ENCODE measurements around the gene CNIH3. TPM values are rescaled to one million over a fixed set of nuclear protein-coding genes. Genes with fewer than 3 reads are reported as not detected.
A peak's percentile ranks its signal among the peaks of the same experiment; 100 is the strongest.
"Not testable (repeated sequence)": the region's sequence is repeated elsewhere in the genome, so short reads cannot be mapped to it uniquely, and the experiment has no call there.

CNIH3 gene
- total RNA-seq (10 to 100 TPM in 1 of 6 donors, 1 to 10 TPM in 5; 2.7 to 10.5 (median 5.3) TPM), polyA plus RNA-seq (1 to 10 TPM; 2.0 to 4.3 TPM)

DNA sequence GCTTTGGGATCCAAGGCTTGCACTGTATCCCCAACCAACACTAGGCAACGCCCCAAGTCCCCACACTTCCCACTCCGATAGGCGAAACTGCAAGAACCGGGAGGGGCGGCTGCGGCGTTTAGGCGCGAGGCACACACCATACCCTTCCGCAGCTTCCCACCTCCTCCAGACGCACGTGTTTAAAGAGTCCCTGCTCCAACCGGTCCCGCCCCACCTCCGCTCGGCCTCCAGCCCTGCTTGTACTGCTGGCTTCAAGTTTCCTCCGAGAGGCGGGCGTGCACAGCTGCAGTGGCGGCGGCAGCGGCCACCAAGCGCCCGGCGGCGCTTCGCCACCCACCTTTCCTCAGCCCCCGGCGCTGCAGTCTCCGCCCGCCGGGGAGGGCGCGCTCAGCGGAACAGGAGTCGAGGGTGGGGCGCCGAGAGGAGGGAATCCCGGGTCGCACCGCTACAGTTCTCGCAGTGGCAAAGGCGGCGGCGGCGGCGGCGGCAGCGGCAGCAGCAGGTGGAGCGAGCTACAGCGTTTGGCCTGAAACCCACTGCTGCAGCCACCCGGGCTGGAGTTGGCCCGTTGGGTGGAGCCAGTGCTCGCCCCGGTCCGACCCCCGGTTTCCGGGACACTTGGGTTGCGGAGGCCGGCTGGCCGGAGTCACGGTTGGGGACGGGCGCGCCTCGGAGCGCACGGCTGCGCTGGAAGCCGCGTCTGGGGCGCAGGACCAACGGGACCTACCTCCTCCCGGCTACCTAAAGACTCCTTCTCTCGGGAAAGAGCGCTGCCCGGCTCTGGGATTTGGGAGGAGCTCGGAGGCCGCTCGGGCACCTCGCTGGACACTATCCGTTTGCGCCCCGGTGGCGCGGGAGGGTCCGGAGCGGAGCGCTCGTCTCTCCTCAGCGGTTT is at the start of gene CNIH3:
TSS of gene CNIH3 (plus strand) at position 457 of the 895 bp plus-strand sequence. CDS start 858 bp downstream, outside the sequence.
- peaks cover 0 to 7% (median 1%) of the 10 kb centered on the region in 3 donors for H3K4me1 ChIP-seq
- H3K9me3 ChIP-seq = no peaks in the 10 kb centered on the region
- intact Hi-C loops (cut with DNase I) = no loop called here
- H3K4me3 ChIP-seq = peak within 1 kb of the TSS; percentile 34 to 75 (median 40)
- ATAC-seq (peak; percentile 76 to 87 (median 78)), DNase-seq (peak; percentile 75 to 82 (median 81)), FAIRE-seq (no peak)
- TF ChIP-seq, protein P1, sequence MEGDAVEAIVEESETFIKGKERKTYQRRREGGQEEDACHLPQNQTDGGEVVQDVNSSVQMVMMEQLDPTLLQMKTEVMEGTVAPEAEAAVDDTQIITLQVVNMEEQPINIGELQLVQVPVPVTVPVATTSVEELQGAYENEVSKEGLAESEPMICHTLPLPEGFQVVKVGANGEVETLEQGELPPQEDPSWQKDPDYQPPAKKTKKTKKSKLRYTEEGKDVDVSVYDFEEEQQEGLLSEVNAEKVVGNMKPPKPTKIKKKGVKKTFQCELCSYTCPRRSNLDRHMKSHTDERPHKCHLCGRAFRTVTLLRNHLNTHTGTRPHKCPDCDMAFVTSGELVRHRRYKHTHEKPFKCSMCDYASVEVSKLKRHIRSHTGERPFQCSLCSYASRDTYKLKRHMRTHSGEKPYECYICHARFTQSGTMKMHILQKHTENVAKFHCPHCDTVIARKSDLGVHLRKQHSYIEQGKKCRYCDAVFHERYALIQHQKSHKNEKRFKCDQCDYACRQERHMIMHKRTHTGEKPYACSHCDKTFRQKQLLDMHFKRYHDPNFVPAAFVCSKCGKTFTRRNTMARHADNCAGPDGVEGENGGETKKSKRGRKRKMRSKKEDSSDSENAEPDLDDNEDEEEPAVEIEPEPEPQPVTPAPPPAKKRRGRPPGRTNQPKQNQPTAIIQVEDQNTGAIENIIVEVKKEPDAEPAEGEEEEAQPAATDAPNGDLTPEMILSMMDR (IDR thresholded peaks at IDR 0.05) = no peak
- H3K36me3 ChIP-seq = no peaks in the 10 kb centered on the region
- WGBS, 2 donors = 0 to 1% methylated on average over 64 to 91 of the region's 91 CpGs
- H3K27me3 ChIP-seq = no peaks in the 10 kb centered on the region
- peak within 1 kb of the TSS in 3 of 4 donors; percentile 4 to 28 (median 22) for H3K27ac ChIP-seq

DNA sequence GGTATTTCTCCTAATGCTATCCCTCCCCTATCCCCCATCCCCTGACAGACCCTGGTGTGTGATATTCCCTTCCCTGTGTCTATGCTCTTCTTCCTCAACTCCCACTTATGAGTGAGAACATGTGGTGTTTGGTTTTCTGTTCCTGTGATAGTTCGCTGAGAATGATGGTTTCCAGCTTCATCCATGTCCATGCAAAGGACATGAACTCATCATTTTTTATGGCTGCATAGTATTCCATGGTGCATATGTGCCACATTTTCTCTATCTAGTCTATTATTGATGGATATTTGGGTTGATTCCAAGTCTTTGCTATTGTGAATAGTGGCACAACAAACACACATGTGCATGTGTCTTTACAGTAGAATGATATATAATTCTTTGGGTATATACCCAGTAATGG is 49.6 kb upstream of the CNIH3 start:
- 96 to 100% methylated on average over 1 of the region's 1 CpG for WGBS, 2 donors
- ATAC-seq; H3K4me1 ChIP-seq; H3K9me3 ChIP-seq; H3K27me3 ChIP-seq; H3K36me3 ChIP-seq; H3K4me3 ChIP-seq; intact Hi-C loops (cut with DNase I); DNase-seq; FAIRE-seq; H3K27ac ChIP-seq: not testable (repeated sequence)

DNA sequence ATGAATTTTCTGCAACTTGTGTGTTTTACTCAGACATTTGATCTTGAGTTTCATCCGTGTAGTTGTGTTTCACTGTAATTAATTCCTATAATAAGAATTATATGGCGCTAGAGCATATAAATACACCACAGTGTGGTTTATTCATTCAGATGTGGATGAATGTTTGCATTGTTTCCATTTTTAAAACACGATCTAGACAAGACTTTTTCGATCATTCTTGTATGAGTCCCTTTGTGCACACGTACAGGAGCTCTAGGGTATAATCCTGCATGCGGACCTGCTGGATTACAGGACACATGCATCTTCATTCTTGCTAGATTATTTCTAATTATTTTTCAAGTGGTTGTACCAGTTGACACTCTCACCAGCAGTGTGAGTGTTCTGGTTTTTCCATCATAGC is 46.8 kb upstream of the CNIH3 start:
- ATAC-seq = no peak
- no peaks in the 10 kb centered on the region for H3K4me1 ChIP-seq

DNA sequence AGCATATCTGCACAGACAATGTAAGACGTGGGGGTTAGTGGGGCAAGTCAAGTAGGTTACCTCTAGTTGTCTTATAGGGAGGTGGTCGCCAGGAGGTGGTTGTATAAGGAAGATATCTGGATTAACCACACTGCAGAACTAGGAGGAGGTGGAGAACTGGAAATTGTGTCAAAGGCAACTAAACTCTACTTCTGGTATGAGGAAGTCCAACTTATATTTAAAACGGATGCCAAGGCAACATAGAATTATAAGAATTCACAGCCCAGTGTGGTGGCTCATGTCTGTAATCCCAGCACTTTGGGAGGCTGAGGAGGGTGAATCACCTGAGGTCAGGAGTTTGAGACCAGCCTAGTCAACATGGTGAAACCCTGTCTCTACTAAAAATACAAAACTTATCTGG is 44.1 kb upstream of the CNIH3 start:
- H3K4me1 ChIP-seq; H3K9me3 ChIP-seq; H3K27ac ChIP-seq; DNase-seq; H3K27me3 ChIP-seq; H3K36me3 ChIP-seq; intact Hi-C loops (cut with DNase I); ATAC-seq; H3K4me3 ChIP-seq; FAIRE-seq: not testable (repeated sequence)
- 68 to 76% methylated on average over 3 of the region's 3 CpGs for WGBS, 2 donors

More for the DNA sequence above, 46.8 kb upstream of the CNIH3 start:
- TF ChIP-seq, protein P1 (IDR thresholded peaks at IDR 0.05) = no peak
- Histone ChIP-seq H3K27me3 (no peaks in the 10 kb centered on the region), H3K9me3 (no peaks in the 10 kb centered on the region), H3K27ac (no peak overlapping the region), H3K4me3 (no peak overlapping the region), H3K36me3 (no peaks in the 10 kb centered on the region)
- FAIRE-seq = no peak
- 94 to 97% methylated on average over 6 of the region's 6 CpGs for WGBS, 2 donors
- no peak for DNase-seq
- intact Hi-C loops (cut with DNase I) = no loop called here

DNA sequence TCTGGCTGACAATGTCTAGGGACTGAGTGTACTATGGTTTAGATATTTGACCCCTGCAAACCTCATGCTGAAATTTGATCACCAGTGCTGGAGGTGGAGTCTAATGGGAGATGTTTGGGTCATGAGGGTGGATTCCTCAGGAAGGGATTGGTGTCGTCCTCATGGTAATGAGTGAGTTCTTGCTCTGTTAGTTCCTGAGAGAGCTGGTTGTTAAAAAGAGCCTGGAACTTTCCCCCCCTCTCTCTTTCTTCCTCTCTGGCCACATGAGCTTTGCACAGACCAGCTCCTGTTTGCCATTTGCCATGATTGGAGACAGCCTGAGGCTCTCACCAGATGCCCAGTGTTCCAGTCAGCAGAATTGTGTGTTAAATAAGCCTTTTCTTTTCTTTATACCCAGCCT is 36.6 kb upstream of the CNIH3 start:
- H3K27me3 ChIP-seq = no peaks in the 10 kb centered on the region
- ATAC-seq (no peak), FAIRE-seq (no peak), DNase-seq (no peak)
- 72 to 82% methylated on average over 1 of the region's 1 CpG for WGBS, 2 donors
- intact Hi-C loops (cut with DNase I) = no loop called here
- H3K9me3 ChIP-seq = no peaks in the 10 kb centered on the region
- no peak overlapping the region for H3K27ac ChIP-seq
- peaks cover 0 to 6% (median 0%) of the 10 kb centered on the region in 3 donors for H3K4me1 ChIP-seq
- H3K4me3 ChIP-seq = no peak overlapping the region
- H3K36me3 ChIP-seq = no peaks in the 10 kb centered on the region
- TF ChIP-seq, protein P1 (IDR thresholded peaks at IDR 0.05) = no peak

DNA sequence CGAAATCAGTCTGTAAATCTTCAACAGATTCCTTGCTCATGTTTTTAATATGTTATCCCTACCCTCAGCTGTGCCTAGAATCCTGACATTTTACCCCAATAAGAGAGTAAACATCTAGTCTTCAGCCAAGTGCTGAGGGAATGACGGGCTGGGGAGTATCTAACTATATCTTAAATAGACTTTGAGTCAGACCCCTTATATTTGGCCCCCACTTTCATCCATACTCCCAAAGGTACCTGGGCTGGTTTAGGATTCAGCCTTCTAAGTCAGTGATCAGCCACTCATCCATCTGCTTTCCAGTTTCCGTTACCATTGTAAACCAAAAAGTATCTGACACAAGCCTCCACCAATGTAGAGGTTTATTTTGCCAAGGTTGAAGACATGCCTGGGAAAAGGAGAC is 36.1 kb upstream of the CNIH3 start:
- Histone ChIP-seq H3K4me1 (peaks cover 0 to 6% (median 0%) of the 10 kb centered on the region in 3 donors), H3K36me3 (no peaks in the 10 kb centered on the region), H3K27me3 (no peaks in the 10 kb centered on the region), H3K27ac (no peak overlapping the region), H3K9me3 (no peaks in the 10 kb centered on the region), H3K4me3 (no peak overlapping the region)
- WGBS, 2 donors = 87 to 90% methylated on average over 3 of the region's 3 CpGs
- intact Hi-C loops (cut with DNase I) = no loop called here
- FAIRE-seq = no peak
- no peak for DNase-seq
- TF ChIP-seq, protein P1 (IDR thresholded peaks at IDR 0.05) = no peak
- no peak for ATAC-seq
